ENCODE results near the gene TINAG.

The TINAG gene

GRCh38 chr6:54431466-54431865, 123.2 kb downstream of the TINAG start:
- no peak for DNase-seq
